Measurements from ENCODE around the gene IL17D. TPM values are rescaled to one million over a fixed set of nuclear protein-coding genes. Genes with fewer than 3 reads are reported as not detected.

IL17D gene
- total and polyA plus RNA-seq, 2 donors (not counting 3 experiments of a cell fraction or from before 2014, with no cell fraction given) = 4.0 to 6.1 TPM

DNA sequence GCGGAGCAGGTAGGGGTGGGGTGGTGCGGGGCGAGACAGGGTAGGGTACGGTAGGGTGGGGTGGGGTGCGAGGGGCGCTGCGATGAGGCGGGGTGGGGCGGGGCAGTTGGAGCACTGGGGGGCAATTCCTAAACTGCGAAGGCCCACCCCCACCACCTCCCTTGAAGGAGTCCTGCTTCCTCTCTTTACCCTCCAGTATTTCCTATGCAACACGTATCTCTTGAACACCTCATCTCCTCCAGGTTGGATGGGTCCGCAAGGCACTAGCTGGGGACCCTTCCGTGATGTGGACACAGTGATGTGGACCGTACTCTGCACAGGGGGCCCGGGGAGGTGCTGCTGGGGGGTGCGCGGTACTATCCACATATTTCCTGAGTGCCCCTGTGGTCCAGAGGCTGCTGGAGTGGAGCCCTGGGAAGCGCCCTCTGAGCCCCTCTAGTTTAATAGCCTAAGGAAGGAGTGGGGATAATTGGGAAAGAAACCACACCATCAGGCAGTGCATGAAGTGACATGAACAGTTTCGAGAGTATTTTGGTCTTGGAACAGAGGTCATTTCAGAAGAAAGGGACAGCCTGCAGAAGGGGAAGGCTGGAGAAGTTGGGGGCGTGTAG is 1.1 kb downstream of the IL17D start:
- POLR2A ChIA-PET = interaction anchor here (1.1 kb wide), 1 partner anchor 10 kb away, joined by 3 read pairs; no protein-coding TSS in a partner anchor
- DNase-seq (ENCODE audit: low read depth, low spot score) (no peak), FAIRE-seq (no peak)
- H3K9me3 ChIP-seq (replicated peaks; ENCODE audit: control insufficient read depth, insufficient read depth, low read length) = no peaks in the 10 kb centered on the region
- dilution Hi-C loops (cut with MboI; ENCODE audit: extremely low pct_ligation_motif_present, low sequenced_read_pairs) (no loop called here), intact Hi-C loops (cut with micrococcal nuclease) (loop anchor here (1.0 to 10.0 kb wide), 2 partner anchors 180 to 209 kb away; partner anchors contain the start of gene CRYL1)
- CTCF ChIA-PET = interaction anchor here (0.7 to 9.5 kb wide), 26 partner anchors 10 to 507 kb away, joined by 3 to 92 read pairs (median 4); no protein-coding TSS in a partner anchor
- BruUV-seq (replicated peaks) = no TSS peak
- peaks cover 13% of the 10 kb centered on the region for H3K4me1 ChIP-seq (ENCODE audit: control insufficient read depth, extremely low read depth, insufficient read depth, low read length)
- H3K36me3 ChIP-seq (ENCODE audit: control insufficient read depth in 2 of 2, extremely low read depth in 1 of 2, insufficient read depth in 2 of 2, low read length in 2 of 2) = no peaks in the 10 kb centered on the region
- no peaks in the 10 kb centered on the region for H4K20me1 ChIP-seq (replicated peaks; ENCODE audit: control insufficient read depth, extremely low read depth, insufficient read depth, low read length)
- H2AFZ ChIP-seq (ENCODE audit: low read depth, low read length) = peak overlapping the region; percentile 47
- no peak overlapping the region for H3K27ac ChIP-seq (ENCODE audit: insufficient read depth, low read depth, low read length)
- H3K9me1 ChIP-seq (replicated peaks; ENCODE audit: control insufficient read depth, extremely low read depth, insufficient read depth, low read length) = no peaks in the 10 kb centered on the region
- no peak overlapping the region for H3K4me2 ChIP-seq (ENCODE audit: insufficient read depth, low read length)
- peak overlapping the region in 1 of 3 experiments; percentile 52 for H3K4me3 ChIP-seq (replicated peaks in 1 of 3; ENCODE audit: insufficient read depth in 1 of 3, low read depth in 1 of 3, low read length in 3 of 3)
- no peaks in the 10 kb centered on the region for H3K27me3 ChIP-seq (ENCODE audit: control insufficient read depth in 2 of 2, insufficient read depth in 2 of 2, low read length in 2 of 2)
- no peak for TF ChIP-seq MYC (IDR thresholded peaks at IDR 0.05; ENCODE audit: low read depth, low read length)
- no peak for TF ChIP-seq GATA2 (IDR thresholded peaks at IDR 0.05; ENCODE audit: insufficient read depth, insufficient read length, low read depth, low read length)
- TF ChIP-seq FOS (IDR thresholded peaks at IDR 0.05; ENCODE audit: borderline replicate concordance, insufficient read depth, low read length) = no peak
- TF ChIP-seq, protein P1, sequence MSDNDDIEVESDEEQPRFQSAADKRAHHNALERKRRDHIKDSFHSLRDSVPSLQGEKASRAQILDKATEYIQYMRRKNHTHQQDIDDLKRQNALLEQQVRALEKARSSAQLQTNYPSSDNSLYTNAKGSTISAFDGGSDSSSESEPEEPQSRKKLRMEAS (IDR thresholded peaks at IDR 0.05; ENCODE audit: insufficient read depth, insufficient read length) = no peak
- TF ChIP-seq POLR2AphosphoS5 (IDR thresholded peaks at IDR 0.05; ENCODE audit: insufficient read depth, low read depth, low read length) = no peak
- TF ChIP-seq POLR2A (IDR thresholded peaks at IDR 0.05; ENCODE audit: low read depth, low read length) = no peak
- no peak for TF ChIP-seq JUN (IDR thresholded peaks at IDR 0.05; ENCODE audit: borderline replicate concordance, insufficient read depth, insufficient read length, low read depth)
- no peak for TF ChIP-seq EZH2 (IDR thresholded peaks at IDR 0.05; ENCODE audit: borderline replicate concordance, low read depth, low read length, severe bottlenecking)
- H3K79me2 ChIP-seq (ENCODE audit: control insufficient read depth, insufficient read depth, low read length) = no peaks in the 10 kb centered on the region
- no peak overlapping the region for H3K9ac ChIP-seq (replicated peaks; ENCODE audit: extremely low read depth, insufficient read depth, low read length)
